Heart left ventricle (tissue), 13 donors: ENCODE results near the gene PTCD1.

Experiments used
- POLR2A ChIP-seq, 2 donors: fragments of 450-650 bp; IDR thresholded peaks; one replicate each; pipeline ENCODE4 v1.6.1; 2017; ENCODE audit warnings: antibody characterized with exemption in 2 of 2, mild to moderate bottlenecking in 2 of 2, moderate library complexity in 2 of 2
- TF ChIP-seq, protein P1 (sequence below), 12 donors: fragments of 200-600 bp; sonication (generic) in 4 of 12; IDR thresholded peaks; one replicate each; pipeline versions ENCODE4 v1.5.0 to v1.8.0; 2018 to 2022; ENCODE audit warnings: antibody characterized with exemption in 12 of 12, mild to moderate bottlenecking in 5 of 12
- donor health status: ischemic (EF 13 %, LVEDD 7.1; RV severe dilation, severe dysfunction).
- donor health status: DM: no; HTN: yes; CAD: no.
- donor health status: DM: no; HTN: no; CAD: no.
- donor health status: ischemic (EF 25% LVEDD 6.9; RV normal size, moderate dysfunction).
- donor health status: ischemic (EF 25% LVEDD 5.7; RV mildly dilated, moderate dysfunction).
- donor health status: ischemic (EF 35%, LVEDD 5.7; RV mildly dilated, moderate dysfunction).
- donor health status: nonischemic (EF 11% LVEDD 7.7; RV severe dilation, severe dysfunction).
- donor health status: DM: yes; HTN: yes; CAD: no.
- donor health status: PGD.
- donor health status: ischemic (EF 29% LVEDD 5.4; RV normal size, mild dysfunction).
- donor health status: nonischemic (EF 23%, LVEDD 6.1; RV moderate dilation, normal function).

DNA sequence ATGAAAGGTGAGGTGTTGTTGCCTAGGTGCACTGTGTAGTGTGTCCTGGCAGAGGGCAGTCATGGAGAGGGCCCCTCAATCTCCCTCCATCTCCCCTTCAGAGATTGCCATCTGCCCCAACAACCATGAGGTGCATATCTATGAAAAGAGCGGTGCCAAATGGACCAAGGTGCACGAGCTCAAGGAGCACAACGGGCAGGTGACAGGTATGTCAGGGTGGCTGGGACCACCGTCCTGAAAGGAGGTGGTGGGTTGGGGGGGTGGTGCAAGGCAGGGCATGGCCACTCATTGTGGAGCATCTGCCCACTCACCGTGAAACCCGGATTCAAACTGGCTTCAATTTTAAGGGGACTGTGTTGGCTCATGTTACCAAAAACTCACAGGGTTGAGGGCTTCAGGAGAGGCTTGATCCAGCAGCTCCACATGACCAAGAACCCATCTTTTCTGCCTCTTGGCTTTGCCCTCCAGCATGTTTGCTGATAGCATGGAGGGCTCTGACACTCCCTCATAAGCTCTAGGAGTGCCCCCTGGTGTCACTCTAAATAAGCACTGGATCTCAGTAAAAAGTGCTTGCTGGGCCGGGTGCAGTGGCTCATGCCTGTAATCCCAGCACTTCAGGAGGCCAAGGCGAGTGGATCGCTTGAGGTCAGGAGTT lies 51.9 kb downstream of the PTCD1 start:
- TF ChIP-seq, protein P1, sequence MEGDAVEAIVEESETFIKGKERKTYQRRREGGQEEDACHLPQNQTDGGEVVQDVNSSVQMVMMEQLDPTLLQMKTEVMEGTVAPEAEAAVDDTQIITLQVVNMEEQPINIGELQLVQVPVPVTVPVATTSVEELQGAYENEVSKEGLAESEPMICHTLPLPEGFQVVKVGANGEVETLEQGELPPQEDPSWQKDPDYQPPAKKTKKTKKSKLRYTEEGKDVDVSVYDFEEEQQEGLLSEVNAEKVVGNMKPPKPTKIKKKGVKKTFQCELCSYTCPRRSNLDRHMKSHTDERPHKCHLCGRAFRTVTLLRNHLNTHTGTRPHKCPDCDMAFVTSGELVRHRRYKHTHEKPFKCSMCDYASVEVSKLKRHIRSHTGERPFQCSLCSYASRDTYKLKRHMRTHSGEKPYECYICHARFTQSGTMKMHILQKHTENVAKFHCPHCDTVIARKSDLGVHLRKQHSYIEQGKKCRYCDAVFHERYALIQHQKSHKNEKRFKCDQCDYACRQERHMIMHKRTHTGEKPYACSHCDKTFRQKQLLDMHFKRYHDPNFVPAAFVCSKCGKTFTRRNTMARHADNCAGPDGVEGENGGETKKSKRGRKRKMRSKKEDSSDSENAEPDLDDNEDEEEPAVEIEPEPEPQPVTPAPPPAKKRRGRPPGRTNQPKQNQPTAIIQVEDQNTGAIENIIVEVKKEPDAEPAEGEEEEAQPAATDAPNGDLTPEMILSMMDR (IDR thresholded peaks at IDR 0.05): peak in 8 of 12 donors; percentile 10 to 40 (median 20)
- TF ChIP-seq POLR2A (IDR thresholded peaks at IDR 0.05): no peak
